ENCODE results near the gene TBC1D10B.
"Not testable (repeated sequence)": the region's sequence is repeated elsewhere in the genome, so short reads cannot be mapped to it uniquely, and the experiment has no call there.

TBC1D10B gene

GRCh38 chr16:30324220-30324619, 46.1 kb downstream of the TBC1D10B start:
- not testable (repeated sequence) for DNase-seq

- DNase-seq = not testable (repeated sequence)
Measured at GRCh38 chr16:30318647-30319046, 51.6 kb downstream of the TBC1D10B start.

- not testable (repeated sequence) for DNase-seq
Measured at GRCh38 chr16:30310937-30311336, 59.4 kb downstream of the TBC1D10B start.

- not testable (repeated sequence) for DNase-seq
Measured at GRCh38 chr16:30309255-30309654, 61.0 kb downstream of the TBC1D10B start.

All from inflammatory macrophage treated with lipopolysaccharide for 1 hour (primary cell).